GM12875 (cell line): ENCODE results near the gene SLC1A4.

Experiments
- H3K4me3 ChIP-seq: one replicate; pipeline ENCODE4 v1.5.1; 2011; ENCODE audit warnings: low read depth, low read length, control low read depth
- TF ChIP-seq, protein P1 (sequence below): IDR thresholded peaks from 2 replicates; pipeline ENCODE4 v1.5.1; 2011; ENCODE audit warnings: low read depth, mild to moderate bottlenecking, control low read depth, inconsistent platforms, low read length, moderate library complexity, borderline replicate concordance; ENCODE audit not compliant: insufficient read depth

Gene SLC1A4

DNA sequence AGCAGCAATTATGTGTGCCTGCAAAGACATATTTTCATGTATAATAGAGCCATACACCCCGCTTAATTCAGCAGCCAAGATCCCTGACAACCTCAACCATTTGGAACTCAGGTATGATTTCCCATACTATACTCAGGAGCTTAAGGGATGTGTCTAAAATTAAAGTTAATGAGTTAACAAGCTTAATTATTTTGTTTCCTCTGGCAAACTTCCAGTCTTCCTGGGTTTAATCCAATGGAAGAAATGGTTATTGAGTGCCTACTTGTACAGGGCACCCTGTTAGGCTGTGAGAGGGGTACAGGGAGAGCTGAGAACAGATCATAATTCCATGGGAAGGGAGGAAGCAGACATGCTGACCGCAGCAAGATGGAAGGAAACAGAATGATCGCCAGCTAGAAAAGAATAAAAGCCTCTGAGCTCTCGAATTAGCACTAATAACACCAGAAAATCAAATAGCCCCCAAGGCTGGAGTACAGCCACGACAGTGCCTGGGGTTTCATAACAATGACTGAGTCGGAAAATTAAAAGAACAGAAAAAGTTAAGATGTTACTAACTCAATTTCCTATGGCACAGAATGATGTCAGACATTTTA, 46.2 kb downstream of the SLC1A4 start:
- TF ChIP-seq, protein P1, sequence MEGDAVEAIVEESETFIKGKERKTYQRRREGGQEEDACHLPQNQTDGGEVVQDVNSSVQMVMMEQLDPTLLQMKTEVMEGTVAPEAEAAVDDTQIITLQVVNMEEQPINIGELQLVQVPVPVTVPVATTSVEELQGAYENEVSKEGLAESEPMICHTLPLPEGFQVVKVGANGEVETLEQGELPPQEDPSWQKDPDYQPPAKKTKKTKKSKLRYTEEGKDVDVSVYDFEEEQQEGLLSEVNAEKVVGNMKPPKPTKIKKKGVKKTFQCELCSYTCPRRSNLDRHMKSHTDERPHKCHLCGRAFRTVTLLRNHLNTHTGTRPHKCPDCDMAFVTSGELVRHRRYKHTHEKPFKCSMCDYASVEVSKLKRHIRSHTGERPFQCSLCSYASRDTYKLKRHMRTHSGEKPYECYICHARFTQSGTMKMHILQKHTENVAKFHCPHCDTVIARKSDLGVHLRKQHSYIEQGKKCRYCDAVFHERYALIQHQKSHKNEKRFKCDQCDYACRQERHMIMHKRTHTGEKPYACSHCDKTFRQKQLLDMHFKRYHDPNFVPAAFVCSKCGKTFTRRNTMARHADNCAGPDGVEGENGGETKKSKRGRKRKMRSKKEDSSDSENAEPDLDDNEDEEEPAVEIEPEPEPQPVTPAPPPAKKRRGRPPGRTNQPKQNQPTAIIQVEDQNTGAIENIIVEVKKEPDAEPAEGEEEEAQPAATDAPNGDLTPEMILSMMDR, result no peak
- H3K4me3 ChIP-seq, result no peak overlapping the region

DNA sequence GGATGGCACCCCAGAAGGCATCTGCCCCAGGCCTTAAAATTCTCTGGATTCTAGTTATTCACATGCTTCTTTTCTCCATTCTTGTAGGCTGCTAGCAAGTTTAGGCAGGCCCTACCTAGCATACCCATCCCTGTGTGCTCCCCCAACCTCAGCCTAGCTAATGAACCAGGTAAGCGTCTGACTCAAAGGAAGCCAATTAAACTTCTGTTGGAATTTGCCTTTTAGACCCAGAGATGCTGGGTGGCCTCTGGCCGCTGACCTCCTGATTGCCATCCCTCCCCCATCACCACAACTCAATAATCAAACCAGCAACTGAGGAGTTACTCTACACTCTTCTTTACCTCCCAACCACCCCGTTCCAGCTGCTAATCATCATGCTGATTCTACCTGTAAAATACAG, 48.0 kb downstream of the SLC1A4 start:
- TF ChIP-seq, protein P1, result no peak
- no peak overlapping the region for H3K4me3 ChIP-seq

DNA sequence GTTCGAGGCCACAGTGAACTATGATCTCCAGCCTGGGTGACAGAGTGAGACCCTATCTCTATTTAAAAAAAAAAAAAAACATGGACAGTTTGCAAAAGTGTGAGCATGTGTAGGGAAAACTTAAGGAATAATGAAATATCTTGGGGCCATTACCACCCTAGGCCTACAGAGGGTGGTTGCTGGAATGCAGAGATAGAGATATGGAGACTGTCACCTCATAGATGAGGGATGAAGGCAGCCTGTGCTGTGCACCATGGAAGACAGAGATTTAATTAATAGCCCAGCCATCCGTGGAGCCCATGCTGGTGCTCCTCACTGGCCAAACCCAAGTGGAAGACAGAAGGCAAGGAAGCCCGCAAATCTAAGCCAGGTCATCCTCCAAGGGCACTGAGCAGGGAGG, 50.4 kb downstream of the SLC1A4 start:
- no peak overlapping the region for H3K4me3 ChIP-seq
- TF ChIP-seq, protein P1, result no peak

DNA sequence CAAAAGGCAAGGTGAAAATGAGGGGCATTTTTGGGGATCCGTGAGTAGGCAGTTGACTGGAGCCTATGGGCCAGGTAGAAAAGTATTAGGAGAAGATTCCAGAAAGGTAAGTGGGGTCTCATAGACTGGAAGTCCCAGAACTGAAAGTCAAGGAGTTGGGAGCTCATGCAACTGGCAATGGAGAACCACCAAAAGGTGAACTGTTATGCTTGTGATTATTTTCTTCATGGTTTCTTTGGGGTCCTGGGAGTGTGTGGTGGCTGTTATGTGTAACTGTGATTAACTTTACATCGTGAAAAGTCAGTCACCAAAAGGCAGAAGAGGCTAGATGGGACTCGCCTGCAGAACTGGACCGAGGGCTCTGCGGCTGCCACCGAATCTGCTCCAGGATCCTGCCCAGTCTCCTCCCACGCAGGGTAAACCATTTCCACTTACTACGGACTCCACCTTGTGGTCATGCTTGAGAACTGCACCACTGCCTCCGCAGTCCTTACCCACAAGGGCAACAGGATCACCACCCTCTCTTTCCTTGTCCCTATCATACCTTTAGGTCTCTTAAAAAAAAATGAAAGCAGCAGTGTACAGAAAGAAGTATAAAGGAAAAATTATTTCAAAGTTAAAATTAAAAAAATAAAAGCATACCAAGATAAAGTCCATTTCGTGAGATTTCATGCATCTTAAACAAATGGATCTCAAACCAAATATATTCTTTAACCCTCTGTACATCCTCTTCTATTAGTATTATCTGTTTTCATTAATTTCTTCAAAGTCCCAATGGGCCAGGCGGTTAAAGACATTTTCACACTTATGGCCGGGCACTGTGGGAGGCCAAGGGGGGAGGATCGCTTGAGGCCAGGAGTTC, 51.4 kb downstream of the SLC1A4 start:
- TF ChIP-seq, protein P1, result peak; percentile 92
- no peak overlapping the region for H3K4me3 ChIP-seq

DNA sequence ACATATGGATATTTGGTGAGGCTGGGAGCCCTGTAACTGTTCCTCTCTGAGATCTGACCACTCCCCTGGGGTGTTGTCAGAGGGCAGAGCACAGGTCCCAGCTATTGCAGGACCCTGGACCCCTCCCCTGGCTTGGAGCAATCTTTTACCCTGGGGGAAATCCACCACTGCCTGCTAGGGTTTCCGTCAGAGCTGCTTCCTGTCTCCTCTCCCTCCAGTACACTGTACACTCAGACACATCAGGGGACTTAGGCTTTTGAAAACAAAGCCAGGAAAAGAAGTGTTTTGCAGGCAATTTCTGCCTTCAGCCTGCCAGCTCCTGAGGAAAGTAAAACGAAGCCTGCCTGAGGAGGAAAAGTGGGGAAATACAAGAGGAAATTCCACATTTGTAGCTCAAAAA, 53.8 kb downstream of the SLC1A4 start:
- H3K4me3 ChIP-seq, result no peak overlapping the region
- TF ChIP-seq, protein P1, result no peak

DNA sequence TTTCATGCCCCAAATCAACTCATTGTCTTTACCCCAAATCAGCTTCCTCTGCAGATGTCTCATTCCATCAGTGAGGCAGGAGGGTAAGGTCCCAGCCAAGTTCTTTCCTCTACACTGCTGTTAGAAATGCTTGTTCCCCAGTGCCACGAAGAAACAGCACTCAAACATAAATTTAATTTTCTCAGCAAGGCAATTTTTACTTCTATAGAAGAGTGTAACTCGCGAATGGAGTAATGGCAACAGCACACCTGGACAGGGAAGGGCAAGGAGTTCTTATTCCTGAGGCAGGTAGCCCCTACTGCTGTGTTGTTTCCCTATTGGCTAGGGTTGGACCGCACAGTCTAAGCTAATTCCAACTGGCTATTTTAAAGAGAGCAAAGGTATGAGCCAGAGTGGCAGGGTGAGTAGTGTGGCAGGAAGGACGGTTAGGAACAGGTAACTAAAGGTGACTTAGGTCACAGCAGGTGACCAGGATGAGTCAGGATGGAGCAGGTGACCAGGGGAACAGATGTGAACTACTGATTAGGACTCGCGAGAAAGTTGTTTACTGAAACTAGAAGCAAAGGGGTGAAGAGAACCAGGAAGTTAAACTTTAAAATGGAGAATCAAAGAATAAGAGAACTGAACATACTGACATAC, 55.0 kb downstream of the SLC1A4 start:
- TF ChIP-seq, protein P1, result no peak
- H3K4me3 ChIP-seq, result no peak overlapping the region
